Heart right ventricle (tissue), 16 donors: ENCODE results near the gene COLQ. TPM values are rescaled to one million over a fixed set of nuclear protein-coding genes. Genes with fewer than 3 reads are reported as not detected.

Experiments used
- ATAC-seq, 8 donors: fragments of 200-7000 bp; cut with Tn5 transposase; one replicate each; pipeline ENCODE4 v1.9.1; 2020; ENCODE audit warnings: mild to moderate bottlenecking in 8 of 8, moderate library complexity in 8 of 8, moderate number of reproducible peaks in 1 of 8
- DNase-seq, 2 donors: peaks; one replicate each; pipeline ENCODE4 v3.0.0-alpha.2; 2020
- H3K27ac ChIP-seq, 10 donors: fragments of 200-600 bp; sonication (generic) in 2 of 10; one replicate each; pipeline versions ENCODE4 v1.5.0 to v1.8.0; 2020 to 2022; ENCODE audit warnings: mild to moderate bottlenecking in 3 of 10
- H3K27me3 ChIP-seq, 7 donors: fragments of 200-600 bp; one replicate each; pipeline ENCODE4 v1.8.0; 2021 to 2022; ENCODE audit warnings: mild to moderate bottlenecking in 2 of 7
- H3K36me3 ChIP-seq, 9 donors: fragments of 200-600 bp; sonication (generic) in 1 of 9; one replicate each; pipeline versions ENCODE4 v1.5.0 to v1.8.0; 2020 to 2022; ENCODE audit warnings: mild to moderate bottlenecking in 2 of 9
- H3K4me1 ChIP-seq, 9 donors: fragments of 200-600 bp; sonication (generic) in 1 of 9; one replicate each; pipeline versions ENCODE4 v1.5.0 to v1.8.0; 2020 to 2022; ENCODE audit warnings: mild to moderate bottlenecking in 4 of 9
- H3K4me3 ChIP-seq, 10 donors: fragments of 200-600 bp; sonication (generic) in 2 of 10; one replicate each; pipeline versions ENCODE4 v1.5.0 to v1.8.0; 2020 to 2022; ENCODE audit warnings: mild to moderate bottlenecking in 7 of 10, moderate library complexity in 2 of 10
- H3K9me3 ChIP-seq, 11 donors: fragments of 200-600 bp in 10 of 11; sonication (generic) in 2 of 11; one replicate each; pipeline versions ENCODE4 v1.5.0 to v1.8.0; 2013 to 2022; ENCODE audit warnings: mild to moderate bottlenecking in 2 of 11, control low read depth in 1 of 11, moderate library complexity in 1 of 11
- WGBS, 2 donors: extraction: QIAGEN DNeasy Blood & Tissue Kit; methylation state at CpG; one replicate each; pipeline ENCODE4 v1.1.7; 2013; ENCODE audit warnings: inconsistent platforms in 1 of 2; 5-methylcytosine and 5-hydroxymethylcytosine counted together
- intact Hi-C, 10 donors: fragments of 100-400 bp; cut with DNase I; formaldehyde crosslinking; loops; one replicate each; pipeline versions ENCODE4 v1.11.1 to v1.14.2; 2022
- polyA plus RNA-seq, 2 donors: library from polyadenylated mRNA; stranded (reverse); fragments of 200-250 nt; gene quantifications; one replicate each; pipeline ENCODE4 v1.2.3, GENCODE V29; 2013
- total RNA-seq, 10 donors: library from RNA; stranded (reverse); fragmentation: NEBNext Ultra II Directional in 3 of 10; extraction: Animal tissue kit (Norgen Biotek cat#: 25700) in 3 of 10; gene quantifications; one replicate each; pipeline versions ENCODE4 v1.2.1 to v1.2.4, GENCODE V29; 2021 to 2023
- TF ChIP-seq, protein P1 (sequence below), 9 donors: fragments of 200-600 bp; sonication (generic) in 2 of 9; IDR thresholded peaks; one replicate each; pipeline versions ENCODE4 v1.5.0 to v1.8.0; 2021 to 2022; ENCODE audit warnings: antibody characterized with exemption in 9 of 9, mild to moderate bottlenecking in 5 of 9, moderate library complexity in 1 of 9
- donor health status: Arrhythmogenic right ventricular cardiomyopathy.
- donor health status: ischemic (EF 13 %, LVEDD 7.1; RV severe dilation, severe dysfunction).
- donor health status: healthy with polysubstance abuse.
- donor health status: DM: no; HTN: yes; CAD: no.
- donor health status: DM: no; HTN: no; CAD: no.
- donor health status: ischemic (EF 25% LVEDD 6.9; RV normal size, moderate dysfunction).
- donor health status: ischemic (EF 25% LVEDD 5.7; RV mildly dilated, moderate dysfunction).
- donor health status: healthy.
- donor health status: DM: yes; HTN: yes; CAD: no.
- donor health status: Ischemic cardiomyopathy.
- donor health status: ischemic (EF 35%, LVEDD 5.7; RV mildly dilated, moderate dysfunction).
- donor health status: nonischemic (EF 11% LVEDD 7.7; RV severe dilation, severe dysfunction).
- donor health status: DM: yes; HTN: yes; CAD: no.
- donor health status: PGD.
- donor health status: ischemic (EF 29% LVEDD 5.4; RV normal size, mild dysfunction).
- donor health status: nonischemic (EF 23%, LVEDD 6.1; RV moderate dilation, normal function).

The COLQ gene
- total and polyA plus RNA-seq, 12 donors = 0.85 to 23.3 (median 13.0) TPM

DNA sequence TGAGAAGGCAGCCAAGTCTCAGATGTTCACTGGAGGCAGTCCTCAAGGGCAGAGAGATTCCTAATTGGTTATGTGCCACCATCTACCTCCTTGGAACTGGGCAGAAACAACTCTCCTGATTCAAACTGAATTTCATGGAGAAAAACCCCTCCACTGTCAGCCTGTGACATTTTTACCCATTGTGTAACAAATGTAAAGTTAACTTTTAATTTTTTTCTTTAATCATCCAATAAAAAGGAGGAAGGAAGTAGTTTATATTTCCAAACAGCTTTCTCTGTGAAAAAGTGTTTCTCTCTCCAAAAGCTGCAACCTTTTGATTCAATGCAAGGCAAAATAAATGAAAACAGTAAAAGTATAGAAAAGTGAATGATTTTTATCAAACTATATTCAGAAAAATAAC is 510 bp upstream of the COLQ start:
- no peak for DNase-seq
- TF ChIP-seq, protein P1, sequence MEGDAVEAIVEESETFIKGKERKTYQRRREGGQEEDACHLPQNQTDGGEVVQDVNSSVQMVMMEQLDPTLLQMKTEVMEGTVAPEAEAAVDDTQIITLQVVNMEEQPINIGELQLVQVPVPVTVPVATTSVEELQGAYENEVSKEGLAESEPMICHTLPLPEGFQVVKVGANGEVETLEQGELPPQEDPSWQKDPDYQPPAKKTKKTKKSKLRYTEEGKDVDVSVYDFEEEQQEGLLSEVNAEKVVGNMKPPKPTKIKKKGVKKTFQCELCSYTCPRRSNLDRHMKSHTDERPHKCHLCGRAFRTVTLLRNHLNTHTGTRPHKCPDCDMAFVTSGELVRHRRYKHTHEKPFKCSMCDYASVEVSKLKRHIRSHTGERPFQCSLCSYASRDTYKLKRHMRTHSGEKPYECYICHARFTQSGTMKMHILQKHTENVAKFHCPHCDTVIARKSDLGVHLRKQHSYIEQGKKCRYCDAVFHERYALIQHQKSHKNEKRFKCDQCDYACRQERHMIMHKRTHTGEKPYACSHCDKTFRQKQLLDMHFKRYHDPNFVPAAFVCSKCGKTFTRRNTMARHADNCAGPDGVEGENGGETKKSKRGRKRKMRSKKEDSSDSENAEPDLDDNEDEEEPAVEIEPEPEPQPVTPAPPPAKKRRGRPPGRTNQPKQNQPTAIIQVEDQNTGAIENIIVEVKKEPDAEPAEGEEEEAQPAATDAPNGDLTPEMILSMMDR (IDR thresholded peaks at IDR 0.05) = no peak
- no peak for ATAC-seq
- no peaks in the 10 kb centered on the region for H3K9me3 ChIP-seq
- H3K4me3 ChIP-seq = peak overlapping the region in 2 of 10 donors; percentile 18 to 49
- H3K36me3 ChIP-seq = no peaks in the 10 kb centered on the region
- intact Hi-C loops = no loop called here
- H3K27me3 ChIP-seq = no peaks in the 10 kb centered on the region
- H3K27ac ChIP-seq = peak overlapping the region in 4 of 10 donors; percentile 23 to 92 (median 47)
- H3K4me1 ChIP-seq = peaks cover 0 to 47% (median 21%) of the 10 kb centered on the region in 9 donors

DNA sequence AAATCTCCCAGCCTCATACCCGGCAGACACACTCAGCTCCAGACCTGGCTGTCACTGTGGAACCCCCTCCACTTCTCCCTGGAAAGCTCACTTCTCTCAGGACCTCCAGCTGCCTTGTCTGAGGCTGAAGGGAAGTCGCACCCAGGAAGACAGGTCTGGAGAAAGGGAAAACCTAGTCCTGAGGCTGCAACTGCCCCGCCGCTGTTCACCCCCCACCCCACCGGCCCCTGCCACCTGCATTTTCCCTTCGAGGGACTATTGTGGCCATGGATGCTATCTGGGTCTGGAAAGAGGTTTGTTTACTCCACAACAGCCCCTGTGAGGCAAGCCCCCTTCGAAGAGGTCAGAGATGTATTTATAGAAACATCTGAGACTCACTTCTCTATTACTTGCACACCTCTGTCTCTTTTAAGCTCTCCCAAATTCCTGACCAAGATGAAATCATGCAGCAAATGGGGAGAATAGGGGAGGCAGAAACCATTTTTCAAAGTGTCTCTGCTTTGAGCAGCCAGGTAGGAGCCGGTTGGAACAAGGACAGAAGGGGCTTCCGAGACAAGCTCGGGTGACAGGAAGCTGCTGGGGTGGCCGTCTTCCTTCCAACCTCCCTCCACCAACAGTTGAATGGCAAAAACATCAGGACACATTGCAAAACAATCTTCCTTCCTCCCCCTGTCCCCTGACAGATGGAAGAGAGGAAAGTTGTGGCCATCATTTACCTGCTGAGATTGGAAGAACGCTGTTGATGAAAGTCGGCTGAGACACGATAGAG is 518 bp downstream of the COLQ start:
- intact Hi-C loops = no loop called here
- peak overlapping the region in 9 of 10 donors; percentile 14 to 50 (median 43) for H3K4me3 ChIP-seq
- TF ChIP-seq, protein P1 (IDR thresholded peaks at IDR 0.05) = no peak
- peaks cover 0 to 43% (median 19%) of the 10 kb centered on the region in 9 donors for H3K4me1 ChIP-seq
- DNase-seq = no peak
- H3K9me3 ChIP-seq = no peaks in the 10 kb centered on the region
- H3K36me3 ChIP-seq = no peaks in the 10 kb centered on the region
- H3K27ac ChIP-seq = peak overlapping the region; percentile 43 to 92 (median 76)
- 13 to 21% methylated on average over 14 of the region's 14 CpGs for WGBS, 2 donors
- peak in 6 of 8 donors; percentile 7 to 33 (median 17) for ATAC-seq
- H3K27me3 ChIP-seq = no peaks in the 10 kb centered on the region

DNA sequence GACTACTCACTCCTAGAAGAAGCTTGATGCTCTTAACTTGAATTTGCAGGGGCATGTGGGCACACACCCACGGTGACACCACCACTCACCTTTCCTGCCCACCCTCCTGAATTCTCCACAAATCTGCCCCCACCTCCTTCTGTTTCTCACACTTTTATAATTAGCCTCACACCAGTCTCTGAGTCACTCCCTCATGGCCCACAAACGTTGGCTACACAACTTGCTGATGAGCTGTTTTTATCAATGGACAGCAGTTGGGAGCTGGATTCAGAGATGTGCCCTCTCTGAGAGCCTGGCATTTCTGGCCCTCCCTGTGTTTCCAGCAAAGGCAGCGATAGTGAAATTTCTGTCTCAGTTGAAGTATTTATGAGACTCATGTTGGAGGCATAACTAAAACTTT is 1.3 kb downstream of the COLQ start:
- H3K36me3 ChIP-seq = no peaks in the 10 kb centered on the region
- peak; percentile 64 to 91 (median 84) for ATAC-seq
- peaks cover 0 to 47% (median 21%) of the 10 kb centered on the region in 9 donors for H3K4me1 ChIP-seq
- peak overlapping the region; percentile 43 to 92 (median 76) for H3K27ac ChIP-seq
- intact Hi-C loops = no loop called here
- DNase-seq = peak in 1 of 2 donors; percentile 29
- 35 to 37% methylated on average over 3 of the region's 3 CpGs for WGBS, 2 donors
- no peaks in the 10 kb centered on the region for H3K27me3 ChIP-seq
- H3K9me3 ChIP-seq = no peaks in the 10 kb centered on the region
- TF ChIP-seq, protein P1 (IDR thresholded peaks at IDR 0.05) = no peak
- peak overlapping the region in 7 of 10 donors; percentile 31 to 50 (median 44) for H3K4me3 ChIP-seq

DNA sequence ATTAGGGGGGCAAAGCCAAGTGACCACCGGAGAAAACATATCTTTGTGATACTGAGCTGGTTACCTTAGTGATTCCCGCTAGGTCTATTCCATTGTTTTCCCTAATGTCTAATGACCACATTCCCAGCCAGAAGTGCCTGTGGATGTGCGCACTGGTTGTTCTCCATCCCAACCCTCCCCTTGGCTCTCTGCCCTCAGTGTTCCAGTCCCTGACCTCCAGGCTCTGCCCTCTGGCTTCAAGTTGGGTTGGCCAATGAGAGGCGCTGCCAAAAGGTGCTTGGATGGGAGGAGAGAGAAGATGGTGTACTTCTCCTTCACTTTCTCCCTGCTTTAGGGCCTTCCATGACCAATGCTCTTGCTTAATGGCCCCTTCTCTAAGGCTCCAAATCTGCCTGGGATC is 2.4 kb downstream of the COLQ start:
- peak overlapping the region in 7 of 10 donors; percentile 63 to 92 (median 85) for H3K27ac ChIP-seq
- no peaks in the 10 kb centered on the region for H3K27me3 ChIP-seq
- peaks cover 0 to 50% (median 32%) of the 10 kb centered on the region in 9 donors for H3K4me1 ChIP-seq
- no peaks in the 10 kb centered on the region for H3K9me3 ChIP-seq
- intact Hi-C loops = no loop called here
- DNase-seq (peak; percentile 46 to 47), ATAC-seq (peak in 6 of 8 donors; percentile 43 to 82 (median 52))
- H3K36me3 ChIP-seq = no peaks in the 10 kb centered on the region
- no peak overlapping the region for H3K4me3 ChIP-seq
- TF ChIP-seq, protein P1 (IDR thresholded peaks at IDR 0.05) = no peak
- 60 to 72% methylated on average over 4 of the region's 4 CpGs for WGBS, 2 donors
